GOT3 (cell line): ENCODE results near the gene THUMPD3.

Source experiments
- DNase-seq: peaks from one replicate; lab custom pipeline; 2025; ENCODE audit warnings: mixed read lengths; lab: John Stamatoyannopoulos, UW

Gene THUMPD3

DNA sequence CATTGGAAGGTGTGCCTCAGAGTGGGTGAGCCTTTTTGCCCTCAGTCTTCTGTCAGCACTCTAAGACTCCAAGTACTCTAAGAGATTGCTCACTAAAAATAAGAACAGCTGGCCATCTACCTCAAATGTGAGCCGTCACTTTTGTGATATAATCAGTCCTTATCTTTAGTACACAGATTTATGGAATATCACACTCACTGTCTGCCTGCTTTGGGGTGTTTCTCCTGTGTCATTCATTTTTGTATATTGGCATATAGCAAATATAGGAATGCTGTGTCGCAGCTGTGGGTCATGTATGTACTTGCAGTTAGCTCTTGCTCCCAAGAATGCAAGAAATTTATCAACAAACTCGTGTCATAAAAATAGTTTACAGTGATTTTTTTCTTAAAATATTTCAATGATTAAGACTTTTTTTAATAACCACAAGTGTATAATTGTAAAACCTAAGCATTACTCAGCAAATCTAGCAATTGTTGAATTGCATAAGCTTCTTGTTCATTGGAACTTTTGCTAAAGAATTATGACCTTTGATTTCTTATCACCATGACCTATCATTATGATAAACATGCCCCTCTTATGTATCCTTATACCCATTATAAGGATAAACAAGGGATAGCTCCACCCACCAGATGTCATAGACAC, 53.4 kb downstream of the THUMPD3 start:
- no peak for DNase-seq

DNA sequence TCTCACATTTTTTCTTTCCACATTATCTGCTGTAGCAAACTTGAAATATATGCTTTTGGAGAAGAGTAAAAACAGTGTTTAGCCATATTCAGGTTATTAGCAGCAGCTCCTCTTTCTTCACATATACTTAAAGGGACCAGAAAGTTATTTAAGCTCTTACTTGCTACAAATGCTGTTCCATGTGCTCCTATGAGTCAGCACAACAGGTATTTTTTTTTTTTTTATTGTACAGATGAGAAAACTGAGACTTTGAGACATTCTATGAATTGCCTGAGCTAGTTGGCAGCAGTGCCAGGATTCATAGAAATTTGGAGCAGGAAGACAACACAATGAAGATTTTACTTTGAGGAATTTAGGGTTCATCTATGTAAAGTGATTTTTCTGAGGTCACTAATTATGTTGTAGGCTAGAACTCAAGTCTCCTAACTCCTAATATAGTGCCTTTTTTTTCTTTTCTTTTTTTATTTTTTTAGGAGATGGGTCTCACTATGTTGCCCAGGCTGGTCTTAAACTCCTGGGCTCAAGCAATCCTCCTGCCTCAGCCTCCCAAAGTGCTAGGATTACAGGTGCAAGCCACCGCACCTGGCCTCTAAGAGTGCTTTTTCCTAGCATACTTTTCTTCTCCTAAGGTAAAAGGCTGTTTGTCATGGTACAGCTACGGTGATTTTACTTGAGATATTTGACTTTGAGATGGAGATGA, 58.1 kb downstream of the THUMPD3 start:
- DNase-seq: no peak

DNA sequence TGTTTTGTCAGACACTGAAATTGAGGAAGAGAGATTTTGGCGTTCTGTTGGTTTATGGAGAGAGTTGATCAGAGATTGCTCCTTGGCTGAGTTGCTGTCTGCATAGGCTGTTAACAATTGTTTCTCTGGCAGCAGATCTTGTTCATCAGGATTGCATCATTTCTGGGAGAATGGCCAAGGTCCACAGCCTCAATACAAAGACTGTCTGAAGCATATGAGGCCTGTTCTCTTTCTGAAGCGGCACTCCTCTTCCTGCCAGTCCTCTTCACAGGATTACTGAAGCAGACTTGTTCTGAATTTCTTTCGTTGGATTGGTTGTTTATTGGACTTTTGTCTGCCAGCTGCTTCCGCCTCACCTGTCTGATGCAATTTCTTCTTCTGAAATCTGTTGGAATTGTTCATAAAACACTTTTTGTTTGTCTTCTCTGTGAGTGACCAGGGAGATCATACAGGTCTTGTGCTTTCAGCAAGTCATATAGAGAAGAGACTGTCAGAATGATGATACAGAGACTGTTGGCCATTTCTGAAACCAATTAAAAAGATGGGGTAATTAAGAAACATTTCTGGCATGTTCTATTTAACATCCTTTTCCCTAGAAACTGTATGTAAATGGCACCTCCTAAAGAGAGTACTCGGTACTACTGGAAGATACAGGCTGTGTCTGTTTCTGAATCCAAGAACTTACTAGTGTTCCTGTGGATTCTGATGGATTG, 60.0 kb downstream of the THUMPD3 start:
- DNase-seq: peak; percentile 10

DNA sequence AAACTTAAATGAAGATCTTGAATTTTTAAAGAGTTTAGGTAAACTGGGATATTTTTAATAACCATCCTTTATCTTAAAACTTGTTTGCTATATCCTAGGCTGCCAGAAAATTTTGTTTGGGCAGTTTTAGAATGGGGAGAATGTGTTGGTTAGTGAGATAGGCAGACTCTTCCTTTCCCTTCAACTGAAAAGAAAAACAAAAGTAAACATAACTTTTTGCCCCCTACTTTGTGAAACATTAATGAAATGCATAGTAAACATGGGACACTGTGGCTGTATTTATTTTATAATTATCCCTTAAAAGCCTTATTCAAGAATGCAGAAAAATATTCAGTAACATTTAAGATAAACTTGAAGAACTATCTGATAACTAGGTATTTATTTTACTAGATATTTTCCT, 65.6 kb downstream of the THUMPD3 start:
- no peak for DNase-seq

DNA sequence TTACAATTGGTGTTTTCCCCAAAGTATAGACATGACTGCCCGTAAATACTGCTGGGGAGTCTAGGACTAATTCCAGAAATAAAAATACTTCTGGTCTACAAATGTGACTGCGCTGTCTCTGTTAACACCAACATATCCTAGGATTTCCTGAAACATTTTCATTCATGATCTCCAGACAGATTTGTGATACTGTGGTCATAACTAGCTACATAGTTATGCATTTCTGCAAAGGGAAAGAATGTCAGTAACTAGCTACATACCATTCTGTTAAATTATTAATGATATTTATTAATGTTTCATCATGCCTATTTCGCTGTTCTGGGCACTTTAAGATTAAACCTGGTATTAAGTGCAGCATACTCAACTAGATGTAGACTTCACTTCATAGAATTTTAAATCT, 67.9 kb downstream of the THUMPD3 start:
- no peak for DNase-seq

DNA sequence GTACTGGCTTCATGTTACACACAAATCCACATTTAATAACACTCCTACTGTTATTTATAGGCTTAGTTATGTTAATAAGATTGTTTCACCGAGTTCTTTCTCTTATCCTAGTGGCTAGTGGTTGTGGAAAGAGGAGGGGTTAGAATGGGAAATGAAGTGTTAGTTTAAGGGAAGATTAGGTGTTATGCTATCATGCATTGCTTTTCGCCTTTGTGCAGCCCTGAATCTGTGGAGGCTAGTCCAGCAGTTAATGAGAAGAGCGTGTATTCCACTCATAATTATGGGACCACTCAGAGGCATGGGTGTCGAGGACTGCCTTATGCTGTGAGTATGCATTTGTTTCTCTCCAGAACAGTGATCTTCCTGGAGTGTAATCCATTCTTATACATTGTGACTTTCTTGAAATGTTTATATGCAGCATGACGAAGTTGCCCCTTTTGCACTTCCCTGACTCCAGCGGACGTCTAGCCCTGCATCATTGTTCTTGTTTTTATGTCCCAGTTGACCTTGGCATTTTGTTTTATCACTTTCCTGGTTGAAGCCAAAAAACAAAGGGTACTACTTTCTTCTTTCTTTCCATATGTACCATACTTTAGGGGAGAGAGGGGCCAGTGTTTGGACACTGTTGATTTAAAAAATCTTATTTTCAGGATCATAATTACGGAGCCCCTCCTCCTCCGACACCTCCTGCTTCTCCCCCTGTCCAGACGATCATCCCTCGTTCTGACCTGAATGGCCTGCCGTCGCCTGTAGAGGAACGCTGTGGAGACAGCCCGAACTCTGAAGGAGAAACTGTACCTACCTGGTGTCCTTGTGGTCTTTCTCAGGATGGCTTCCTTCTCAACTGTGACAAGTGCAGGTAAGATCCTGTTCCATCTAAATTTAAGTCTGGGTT, 71.0 kb downstream of the THUMPD3 start:
- DNase-seq: no peak

DNA sequence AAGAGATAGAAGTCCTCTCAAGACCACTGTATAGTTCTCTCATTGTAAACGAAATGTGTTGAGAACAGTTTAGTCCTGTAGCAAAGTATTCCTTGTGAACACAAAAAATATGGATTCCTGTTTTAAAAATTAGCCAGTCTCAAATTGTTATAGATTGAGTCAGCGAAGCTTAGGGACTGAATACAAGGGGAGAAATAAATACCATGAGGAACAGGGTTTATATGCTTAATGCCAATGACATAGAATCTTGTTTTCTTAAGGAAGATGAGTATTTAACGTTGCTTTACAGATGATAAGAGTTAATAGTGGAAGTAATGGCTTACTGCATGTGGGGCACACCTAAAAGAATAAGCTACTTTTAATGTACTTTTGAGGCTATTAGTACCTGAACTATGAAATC, 72.5 kb downstream of the THUMPD3 start:
- DNase-seq: no peak
